ENCODE data around the gene PMVK.

The PMVK gene

DNA sequence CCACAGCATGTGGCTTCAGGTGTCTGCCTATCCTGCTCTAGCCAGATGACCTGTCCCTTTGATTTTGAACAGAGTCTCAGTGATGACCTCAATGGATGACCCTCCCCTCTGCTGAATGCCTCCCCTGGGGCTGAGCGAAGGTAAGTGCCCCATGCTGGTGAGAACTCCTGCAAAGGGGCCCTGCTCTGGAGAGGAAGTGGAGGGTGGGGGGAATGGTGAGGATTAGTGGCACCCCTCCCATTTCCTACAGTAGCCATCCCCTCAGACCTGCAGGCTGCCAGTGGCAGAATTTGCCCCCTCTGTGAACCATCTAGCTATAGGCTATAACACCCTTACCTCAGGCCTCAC lies 3.7 kb upstream of the PMVK start:
- no peak overlapping the region for H3K4me2 ChIP-seq (ENCODE audit: insufficient read depth, low read length)
- H3K9me3 ChIP-seq (ENCODE audit: insufficient read depth, low read length, severe bottlenecking), result no peaks in the 10 kb centered on the region
- no peak overlapping the region for H3K27ac ChIP-seq (ENCODE audit: low read length)
- TF ChIP-seq, protein P1, sequence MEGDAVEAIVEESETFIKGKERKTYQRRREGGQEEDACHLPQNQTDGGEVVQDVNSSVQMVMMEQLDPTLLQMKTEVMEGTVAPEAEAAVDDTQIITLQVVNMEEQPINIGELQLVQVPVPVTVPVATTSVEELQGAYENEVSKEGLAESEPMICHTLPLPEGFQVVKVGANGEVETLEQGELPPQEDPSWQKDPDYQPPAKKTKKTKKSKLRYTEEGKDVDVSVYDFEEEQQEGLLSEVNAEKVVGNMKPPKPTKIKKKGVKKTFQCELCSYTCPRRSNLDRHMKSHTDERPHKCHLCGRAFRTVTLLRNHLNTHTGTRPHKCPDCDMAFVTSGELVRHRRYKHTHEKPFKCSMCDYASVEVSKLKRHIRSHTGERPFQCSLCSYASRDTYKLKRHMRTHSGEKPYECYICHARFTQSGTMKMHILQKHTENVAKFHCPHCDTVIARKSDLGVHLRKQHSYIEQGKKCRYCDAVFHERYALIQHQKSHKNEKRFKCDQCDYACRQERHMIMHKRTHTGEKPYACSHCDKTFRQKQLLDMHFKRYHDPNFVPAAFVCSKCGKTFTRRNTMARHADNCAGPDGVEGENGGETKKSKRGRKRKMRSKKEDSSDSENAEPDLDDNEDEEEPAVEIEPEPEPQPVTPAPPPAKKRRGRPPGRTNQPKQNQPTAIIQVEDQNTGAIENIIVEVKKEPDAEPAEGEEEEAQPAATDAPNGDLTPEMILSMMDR (IDR thresholded peaks at IDR 0.05; ENCODE audit: borderline replicate concordance, extremely low read depth, low read length, poor library complexity, severe bottlenecking), result no peak
- no peak for TF ChIP-seq EZH2 (IDR thresholded peaks at IDR 0.05; ENCODE audit: borderline replicate concordance, low read depth, low read length, severe bottlenecking)
- H3K79me2 ChIP-seq (ENCODE audit: insufficient read depth, low read length), result peaks cover 10% of the 10 kb centered on the region
- no peak overlapping the region for H3K4me3 ChIP-seq (ENCODE audit: low read depth in 1 of 2, low read length in 2 of 2)
- ATAC-seq (ENCODE audit: insufficient read depth, low read depth) (no peak), DNase-seq (no peak)
- no peaks in the 10 kb centered on the region; the same call in 1 of the 2 replicates for H4K20me1 ChIP-seq (ENCODE audit: insufficient read depth, low read length)
- H3K27me3 ChIP-seq (ENCODE audit: insufficient read depth, low read length, poor library complexity), result no peaks in the 10 kb centered on the region
- no peak overlapping the region for H3K9ac ChIP-seq (ENCODE audit: low read depth, low read length)
- H3K36me3 ChIP-seq (ENCODE audit: insufficient read depth, low read length), result peaks cover 7% of the 10 kb centered on the region
- no peak overlapping the region for H2AFZ ChIP-seq (ENCODE audit: low read depth, low read length)
- peaks cover 60% of the 10 kb centered on the region for H3K4me1 ChIP-seq (ENCODE audit: insufficient read depth, low read length)

DNA sequence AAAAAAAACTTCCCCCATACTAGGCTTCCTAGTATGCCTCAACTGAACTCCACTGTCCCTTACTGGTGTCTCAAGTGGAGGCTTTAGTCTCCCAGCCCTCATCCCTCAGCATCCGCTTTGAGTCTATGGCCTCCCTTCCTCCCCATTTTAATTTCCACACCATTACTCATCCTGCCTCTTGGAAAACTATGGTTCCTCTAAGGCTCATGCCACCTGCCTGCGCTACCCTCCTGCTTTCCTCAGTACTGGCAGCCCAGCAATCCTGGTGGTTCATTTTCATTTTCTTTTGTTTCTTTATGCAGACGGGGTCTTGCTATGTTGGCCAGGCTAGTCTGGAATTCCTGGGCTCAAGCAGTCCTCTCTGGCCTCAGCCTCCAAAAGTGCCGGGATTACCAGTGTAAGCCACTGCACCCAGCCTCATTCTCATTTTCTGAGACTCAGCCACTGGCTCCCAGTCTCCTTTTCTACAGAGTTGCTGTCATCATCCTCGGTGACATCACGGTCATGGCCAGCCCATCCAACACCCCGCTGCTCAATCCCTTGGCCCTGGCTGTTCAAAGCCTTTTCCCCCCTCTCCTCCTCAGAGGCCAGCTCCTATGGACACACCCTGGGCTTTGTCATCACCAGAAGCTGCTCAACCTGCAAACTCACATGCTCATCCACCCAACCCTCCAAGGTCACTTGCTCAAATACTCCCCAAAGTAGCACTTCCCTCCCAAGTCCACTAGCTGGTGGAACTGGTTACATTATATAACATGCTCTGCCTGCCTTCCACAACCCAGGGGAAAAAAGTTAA lies 2.3 kb upstream of the PMVK start:
- H4K20me1 ChIP-seq (ENCODE audit: insufficient read depth, low read length), result no peaks in the 10 kb centered on the region
- peaks cover 62% of the 10 kb centered on the region for H3K4me1 ChIP-seq (ENCODE audit: insufficient read depth, low read length)
- H3K36me3 ChIP-seq (ENCODE audit: insufficient read depth, low read length), result no peaks in the 10 kb centered on the region
- no peak overlapping the region for H3K4me3 ChIP-seq (ENCODE audit: low read depth in 1 of 2, low read length in 2 of 2)
- ATAC-seq (ENCODE audit: insufficient read depth, low read depth) (no peak), DNase-seq (no peak)
- H3K9me3 ChIP-seq (ENCODE audit: insufficient read depth, low read length, severe bottlenecking), result no peaks in the 10 kb centered on the region
- H3K79me2 ChIP-seq (ENCODE audit: insufficient read depth, low read length), result peaks cover 12% of the 10 kb centered on the region
- H3K27me3 ChIP-seq (ENCODE audit: insufficient read depth, low read length, poor library complexity), result no peaks in the 10 kb centered on the region
- peak overlapping the region; percentile 87 for H3K4me2 ChIP-seq (ENCODE audit: insufficient read depth, low read length)
- TF ChIP-seq EZH2 (IDR thresholded peaks at IDR 0.05; ENCODE audit: borderline replicate concordance, low read depth, low read length, severe bottlenecking), result no peak
- TF ChIP-seq, protein P1 (IDR thresholded peaks at IDR 0.05; ENCODE audit: borderline replicate concordance, extremely low read depth, low read length, poor library complexity, severe bottlenecking), result no peak
- H3K9ac ChIP-seq (ENCODE audit: low read depth, low read length), result 0 out of 2 replicates have a peak overlapping the region, but pooled peaks have one; percentile 69
- no peak overlapping the region for H2AFZ ChIP-seq (ENCODE audit: low read depth, low read length)
- no peak overlapping the region for H3K27ac ChIP-seq (ENCODE audit: low read length)

DNA sequence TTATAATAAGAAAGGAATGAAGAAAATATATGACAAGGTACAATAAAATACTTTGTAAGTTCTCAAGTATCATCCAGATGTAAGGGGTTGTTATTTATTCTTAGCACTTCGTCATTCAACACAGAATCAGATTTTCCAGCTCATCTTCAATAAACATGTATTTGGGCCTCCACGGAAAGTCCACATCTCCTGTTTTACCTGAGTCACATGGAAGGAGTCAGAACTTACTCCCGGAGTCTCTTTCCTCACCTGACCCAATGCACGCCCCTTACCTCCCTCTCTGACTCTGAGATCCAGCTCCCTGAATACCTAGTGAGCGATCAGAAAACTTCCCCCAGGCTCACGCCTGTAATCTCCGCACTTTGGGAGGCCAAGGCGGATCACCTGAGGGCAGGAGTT lies 1.5 kb upstream of the PMVK start:
- H2AFZ ChIP-seq (ENCODE audit: low read depth, low read length), result peak overlapping the region; percentile 86; the same call in 1 of the 2 replicates
- H3K79me2 ChIP-seq (ENCODE audit: insufficient read depth, low read length), result peaks cover 12% of the 10 kb centered on the region
- DNase-seq, result no peak
- TF ChIP-seq, protein P1 (IDR thresholded peaks at IDR 0.05; ENCODE audit: borderline replicate concordance, extremely low read depth, low read length, poor library complexity, severe bottlenecking), result no peak
- no peak for TF ChIP-seq EZH2 (IDR thresholded peaks at IDR 0.05; ENCODE audit: borderline replicate concordance, low read depth, low read length, severe bottlenecking)
- H3K27me3 ChIP-seq (ENCODE audit: insufficient read depth, low read length, poor library complexity), result no peaks in the 10 kb centered on the region
- peak overlapping the region; percentile 27 to 64; a peak in 3 of 4 replicates for H3K4me3 ChIP-seq (ENCODE audit: low read depth in 1 of 2, low read length in 2 of 2)
- peaks cover 55% of the 10 kb centered on the region for H3K4me1 ChIP-seq (ENCODE audit: insufficient read depth, low read length)
- peak overlapping the region; percentile 87 for H3K4me2 ChIP-seq (ENCODE audit: insufficient read depth, low read length)
- ATAC-seq (ENCODE audit: insufficient read depth, low read depth), result no peak
- no peaks in the 10 kb centered on the region for H3K9me3 ChIP-seq (ENCODE audit: insufficient read depth, low read length, severe bottlenecking)
- no peaks in the 10 kb centered on the region for H4K20me1 ChIP-seq (ENCODE audit: insufficient read depth, low read length)
- H3K9ac ChIP-seq (ENCODE audit: low read depth, low read length), result peak overlapping the region; percentile 69
- peak overlapping the region; percentile 95 for H3K27ac ChIP-seq (ENCODE audit: low read length)
- no peaks in the 10 kb centered on the region for H3K36me3 ChIP-seq (ENCODE audit: insufficient read depth, low read length)
